CD4-positive, alpha-beta T cell treated with Interleukin-4 for 1 hour (primary cell): Measurements from ENCODE around the gene CTSK.
"Not testable (repeated sequence)": the region's sequence is repeated elsewhere in the genome, so short reads cannot be mapped to it uniquely, and the experiment has no call there.

ENCODE experiments used
- DNase-seq, 2 donors: peaks; one replicate each; pipeline ENCODE4 v3.0.0-alpha.2; 2020 to 2022

The CTSK gene

GRCh38 chr1:150805899-150806298, 2.2 kb downstream of the CTSK start:
- no peak for DNase-seq

- DNase-seq = no peak
Measured at GRCh38 chr1:150804671-150805070, 3.4 kb downstream of the CTSK start.

- no peak for DNase-seq
Measured at GRCh38 chr1:150799089-150799488, 9.0 kb downstream of the CTSK start.

- no peak for DNase-seq
Measured at GRCh38 chr1:150798525-150798924, 9.5 kb downstream of the CTSK start.

DNA sequence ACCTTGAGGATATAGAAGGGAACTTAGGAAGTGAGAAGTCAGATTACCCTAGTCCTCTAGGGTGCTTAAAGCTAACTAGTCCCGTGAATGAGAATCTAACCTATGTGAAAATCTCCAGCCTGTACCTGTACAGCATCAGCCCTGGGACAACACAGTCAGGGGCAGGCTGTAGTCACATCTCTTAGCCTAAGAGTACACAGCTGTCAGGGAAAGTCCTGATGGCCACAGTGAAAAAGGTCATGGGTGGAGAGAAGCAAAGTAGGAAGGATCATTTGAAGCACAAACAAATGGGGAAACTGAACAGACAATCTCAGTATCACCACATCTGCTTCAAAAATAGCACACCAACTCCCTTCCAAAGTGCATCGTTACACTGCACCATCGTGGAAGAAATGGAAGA, 11.7 kb downstream of the CTSK start:
- DNase-seq = no peak

DNA sequence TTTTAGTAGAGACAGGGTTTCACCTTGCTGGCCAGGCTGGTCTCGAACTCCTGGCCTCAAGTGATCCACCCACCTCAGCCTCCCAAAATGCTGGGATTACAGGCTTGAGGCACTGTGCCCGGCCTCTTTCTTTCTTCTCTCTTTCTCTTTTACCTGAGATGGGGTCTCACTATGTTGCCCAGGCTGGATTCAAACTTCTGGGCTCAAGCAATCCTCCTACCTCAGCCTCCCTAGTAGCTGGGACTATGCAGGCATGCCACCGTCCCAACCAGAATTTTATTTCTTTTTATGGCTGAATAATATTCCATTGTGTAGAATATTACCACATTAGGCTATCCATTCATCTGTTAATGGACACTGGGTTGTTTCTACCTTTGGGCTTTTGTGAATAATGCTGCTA, 14.3 kb downstream of the CTSK start:
- not testable (repeated sequence) for DNase-seq

DNA sequence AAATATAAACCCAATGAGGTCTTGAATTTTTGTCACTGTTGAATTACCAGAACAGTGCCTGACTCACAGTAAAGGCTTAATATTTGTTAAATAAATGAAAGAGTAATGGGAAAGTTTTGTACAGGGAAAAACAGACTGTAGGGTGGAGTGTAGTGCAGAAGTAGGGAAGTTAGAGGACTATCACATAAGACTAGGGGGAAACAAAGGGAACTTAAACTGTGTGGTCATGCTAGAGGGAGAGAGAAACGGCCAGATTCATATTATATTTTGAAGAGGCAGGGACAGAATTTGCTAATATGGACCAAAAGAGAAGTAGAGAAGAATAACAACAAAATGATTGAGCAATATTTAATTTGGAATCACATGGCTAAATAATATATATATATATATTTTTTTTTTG, 14.8 kb downstream of the CTSK start:
- no peak for DNase-seq

- no peak for DNase-seq
Measured at GRCh38 chr1:150791585-150791984, 16.5 kb downstream of the CTSK start.

GRCh38 chr1:150789396-150789795, 18.7 kb downstream of the CTSK start:
- peak in 1 of 2 donors; percentile 61 for DNase-seq

- DNase-seq = no peak
Measured at GRCh38 chr1:150788946-150789345, 19.1 kb downstream of the CTSK start.

DNA sequence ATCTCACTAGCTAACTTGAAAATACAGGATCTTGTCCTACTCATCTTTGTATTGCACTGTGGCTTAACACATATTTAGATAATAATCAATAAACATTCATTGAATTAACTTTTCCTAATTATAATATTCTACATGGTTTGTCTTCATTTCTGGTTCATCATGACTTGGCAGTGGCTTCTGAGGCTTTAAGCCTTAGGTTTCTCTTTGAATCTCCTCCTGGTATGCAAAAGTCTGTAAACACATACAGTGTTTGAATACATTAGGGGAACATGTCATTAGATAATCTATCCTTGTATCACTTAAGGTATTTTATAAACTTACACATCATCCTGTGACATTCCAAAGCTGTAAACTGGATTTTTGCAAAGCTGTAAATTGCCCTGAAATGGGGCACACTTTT, 20.6 kb downstream of the CTSK start:
- DNase-seq = no peak

DNA sequence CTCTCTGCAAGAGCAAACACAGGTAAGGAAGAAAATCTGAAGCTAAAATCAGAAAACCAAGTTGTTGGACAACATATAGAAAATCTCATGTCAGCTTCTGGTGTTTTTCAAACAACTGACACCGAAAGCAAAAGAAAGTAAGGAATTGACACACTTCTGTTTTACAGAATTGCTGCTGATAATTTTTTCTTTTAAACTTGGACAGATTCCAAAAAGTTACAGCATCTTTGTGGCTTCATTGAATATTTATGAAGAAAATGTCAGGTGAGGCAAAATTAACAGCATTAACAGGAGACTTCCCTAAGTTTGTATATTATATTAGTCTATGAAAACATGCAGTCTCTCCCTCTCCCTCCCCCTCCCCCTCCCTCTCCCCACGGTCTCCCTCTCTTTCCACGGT, 27.6 kb downstream of the CTSK start:
- no peak for DNase-seq

DNA sequence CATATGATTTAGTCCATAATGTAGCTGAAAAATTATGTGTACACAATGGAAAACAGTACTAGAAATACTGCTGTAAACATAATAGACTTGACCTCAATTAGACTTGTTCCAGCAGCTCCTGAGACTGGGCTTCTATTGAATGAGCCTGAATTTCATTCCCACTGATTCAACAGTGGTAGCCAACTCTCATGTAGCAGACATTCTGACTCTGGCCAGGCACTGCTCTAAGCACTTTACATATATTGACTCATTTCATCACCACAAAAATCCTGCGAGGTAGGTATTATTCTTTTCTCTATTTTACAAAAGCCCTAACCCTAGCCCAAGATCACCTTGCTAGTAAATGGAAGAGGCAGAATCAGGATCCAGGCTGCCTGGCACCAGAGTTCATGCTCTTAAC, 29.7 kb downstream of the CTSK start:
- no peak for DNase-seq

GRCh38 chr1:150777544-150777943, 30.5 kb downstream of the CTSK start:
- DNase-seq = no peak

GRCh38 chr1:150775931-150776505, 32.0 kb downstream of the CTSK start:
- DNase-seq = not testable (repeated sequence)

GRCh38 chr1:150775276-150775675, 32.8 kb downstream of the CTSK start:
- no peak for DNase-seq

DNA sequence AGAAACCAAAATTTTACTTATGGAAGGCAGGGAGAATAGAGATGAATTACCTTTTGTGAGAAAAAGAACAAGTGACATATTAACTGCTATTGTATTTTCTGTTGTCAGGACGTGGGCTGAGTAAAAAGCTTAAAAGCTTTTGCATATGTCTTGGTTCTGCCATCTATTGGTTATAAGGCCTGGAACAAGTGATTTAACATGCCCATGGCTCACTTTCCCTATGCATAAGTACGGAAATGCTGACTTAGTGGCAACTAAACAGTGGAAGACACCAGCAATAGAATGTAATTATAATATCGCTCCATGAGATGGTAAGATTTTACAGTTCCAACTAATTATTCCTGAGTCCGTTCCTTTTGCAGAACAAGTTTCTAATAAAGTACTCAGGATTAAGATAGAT, 35.7 kb downstream of the CTSK start:
- no peak for DNase-seq

DNA sequence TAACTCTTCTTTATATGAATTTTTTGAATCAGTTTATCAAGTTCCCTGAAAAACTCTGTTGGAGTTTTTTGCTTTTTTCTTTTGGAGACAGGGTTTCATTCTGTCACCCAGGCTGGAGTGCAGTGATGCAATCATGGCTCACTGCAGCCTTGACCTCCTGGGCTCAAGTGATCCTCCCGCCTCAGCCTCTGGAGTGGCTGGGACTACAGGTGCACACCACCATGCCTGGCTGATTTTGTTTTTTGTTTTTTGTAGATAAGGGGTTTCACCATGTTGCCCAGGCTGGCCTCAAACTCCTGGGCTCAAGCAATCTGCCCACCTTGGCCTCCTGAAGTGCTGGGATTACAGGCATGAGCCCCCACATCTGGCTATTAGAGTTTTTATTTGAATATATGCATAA, 40.4 kb downstream of the CTSK start:
- not testable (repeated sequence) for DNase-seq

DNA sequence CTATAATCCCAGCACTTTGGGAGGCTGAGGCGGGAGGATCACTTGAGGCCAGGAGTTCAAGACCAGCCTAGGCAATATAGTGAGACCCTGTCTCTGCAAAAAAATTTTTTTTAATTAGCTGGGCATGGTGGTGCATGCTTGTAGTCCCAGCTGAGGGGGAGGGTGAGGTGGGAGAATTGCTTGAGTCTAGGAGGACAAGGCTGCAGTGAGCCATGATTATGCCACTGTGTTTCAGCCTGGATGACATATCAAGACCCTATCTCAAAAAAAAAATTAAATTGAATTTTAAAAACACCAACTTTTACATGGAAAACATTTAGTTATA, 42.1 kb downstream of the CTSK start:
- DNase-seq = not testable (repeated sequence)

DNA sequence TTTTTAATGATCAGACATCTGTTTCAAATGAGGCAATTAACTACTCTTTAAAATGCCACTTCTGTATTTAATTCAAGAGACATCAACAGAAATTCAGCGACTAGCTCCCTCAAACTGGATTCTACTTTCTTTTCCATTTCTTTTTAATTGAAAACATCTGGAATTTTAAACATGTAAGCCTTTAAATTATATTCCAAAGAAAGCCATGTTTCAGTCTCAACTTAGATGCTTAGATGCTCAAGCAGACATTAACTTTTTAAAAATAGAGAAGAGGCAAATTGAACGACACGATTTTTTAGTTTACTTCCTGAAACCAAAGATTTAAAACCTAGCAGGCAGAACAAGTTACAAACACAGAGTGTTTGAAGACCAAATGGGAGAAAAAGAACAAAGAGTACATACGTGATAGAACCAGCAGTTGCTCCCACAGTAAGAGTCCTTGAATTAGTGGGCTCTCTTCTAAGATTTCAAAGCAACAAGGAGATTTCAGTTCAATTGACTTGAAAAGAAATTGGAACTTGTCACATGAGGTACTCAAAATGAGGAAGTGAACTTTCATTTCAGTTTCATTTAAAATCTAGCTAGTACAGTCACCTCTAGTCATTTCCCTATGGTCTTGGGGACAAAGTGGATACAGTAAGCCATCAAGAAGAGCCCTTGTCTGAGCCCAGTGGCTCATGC, 42.6 kb downstream of the CTSK start, which contains the start of gene CTSS:
TSS of gene CTSS (minus strand) at position 483 of the 681 bp plus-strand sequence. CDS start 1,015 bp downstream, outside the sequence.
- peak in 1 of 2 donors; percentile 57 for DNase-seq

- peak in 1 of 2 donors; percentile 46 for DNase-seq
Measured at GRCh38 chr1:150764617-150765101, 43.4 kb downstream of the CTSK start.

DNA sequence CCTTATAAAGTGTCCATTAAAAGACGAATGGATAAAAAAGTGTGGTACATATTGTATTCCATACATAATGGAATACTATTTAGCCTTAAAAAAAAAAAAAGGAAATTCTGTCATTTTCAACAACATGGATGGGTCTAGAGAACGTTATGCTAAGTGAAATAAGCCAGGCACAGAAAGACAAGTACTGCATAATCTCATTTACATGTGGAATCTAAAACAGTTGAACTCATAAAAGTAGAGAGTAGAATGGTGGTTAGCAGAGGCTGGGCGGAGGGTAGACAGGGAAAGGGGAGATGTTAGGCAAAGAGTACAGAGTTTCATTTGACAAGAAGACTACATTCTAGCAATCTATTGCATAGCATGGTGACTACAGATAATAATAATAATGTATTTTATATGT, 45.0 kb downstream of the CTSK start:
- no peak for DNase-seq

DNA sequence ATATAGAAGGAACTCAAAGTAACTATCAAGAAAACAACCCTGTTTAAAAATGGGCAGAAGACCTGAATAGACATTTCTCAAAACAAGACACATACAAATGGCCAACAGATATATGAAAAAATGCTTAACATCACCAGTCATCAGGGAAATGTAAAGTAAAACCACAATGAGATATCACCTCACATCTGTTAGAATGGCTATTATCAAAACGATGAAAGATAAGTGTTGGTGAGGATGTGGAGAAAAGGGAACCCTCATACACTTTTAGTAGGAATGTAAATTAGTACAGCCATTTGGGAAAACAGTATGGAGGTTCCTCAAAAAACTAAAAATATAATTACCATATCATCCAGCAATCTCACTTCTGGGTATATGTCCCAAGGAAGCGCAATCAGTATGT, 45.5 kb downstream of the CTSK start:
- no peak for DNase-seq

DNA sequence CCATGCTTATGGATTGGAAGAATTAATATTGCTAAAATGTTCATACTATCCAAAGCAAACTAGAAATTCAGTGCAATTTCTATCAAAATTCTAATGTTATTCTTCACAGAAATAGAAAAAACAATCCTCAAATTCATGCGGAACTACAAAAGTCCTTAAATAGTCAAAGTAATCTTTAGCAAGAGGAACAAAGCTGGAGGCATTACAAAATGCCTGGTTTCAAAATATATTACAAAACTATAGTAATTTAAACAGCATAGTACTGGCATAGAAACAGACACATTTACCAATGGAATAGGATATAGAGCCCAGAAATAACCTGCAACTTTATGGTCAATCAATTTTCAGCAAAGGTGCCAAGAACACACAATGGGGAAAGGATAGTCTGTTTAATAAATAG, 46.3 kb downstream of the CTSK start:
- no peak for DNase-seq

- DNase-seq = no peak
Measured at GRCh38 chr1:150760013-150760412, 48.0 kb downstream of the CTSK start.
